RWPE1 (cell line): Measurements from ENCODE around the gene IFITM5.

Experiments used
- CTCF ChIA-PET: fragments of 350-600 bp; sonication (Branson Sonifier 250); formaldehyde crosslinking; extraction: SDS; loops from one replicate; lab custom pipeline; 2021; lab: Yijun Ruan, JAX
- POLR2A ChIA-PET: fragments of 400-600 bp; formaldehyde crosslinking; extraction: SDS; loops from one replicate; lab custom pipeline; 2020; ENCODE audit warnings: antibody characterized with exemption; ENCODE audit not compliant: low non-redundant PET; lab: Yijun Ruan, JAX
- DNase-seq: peaks from one replicate; pipeline ENCODE4 v3.0.0; 2012; ENCODE audit warnings: low spot score
- H3K27ac ChIP-seq: fragments of 450-650 bp; 2 replicates; pipeline ENCODE4 v1.5.1; 2017
- TF ChIP-seq, protein P1 (sequence below): fragments of 450-650 bp; conservative IDR thresholded peaks from 2 replicates; pipeline ENCODE4 v1.5.1; 2017; ENCODE audit warnings: low read depth, mild to moderate bottlenecking

Gene IFITM5

DNA sequence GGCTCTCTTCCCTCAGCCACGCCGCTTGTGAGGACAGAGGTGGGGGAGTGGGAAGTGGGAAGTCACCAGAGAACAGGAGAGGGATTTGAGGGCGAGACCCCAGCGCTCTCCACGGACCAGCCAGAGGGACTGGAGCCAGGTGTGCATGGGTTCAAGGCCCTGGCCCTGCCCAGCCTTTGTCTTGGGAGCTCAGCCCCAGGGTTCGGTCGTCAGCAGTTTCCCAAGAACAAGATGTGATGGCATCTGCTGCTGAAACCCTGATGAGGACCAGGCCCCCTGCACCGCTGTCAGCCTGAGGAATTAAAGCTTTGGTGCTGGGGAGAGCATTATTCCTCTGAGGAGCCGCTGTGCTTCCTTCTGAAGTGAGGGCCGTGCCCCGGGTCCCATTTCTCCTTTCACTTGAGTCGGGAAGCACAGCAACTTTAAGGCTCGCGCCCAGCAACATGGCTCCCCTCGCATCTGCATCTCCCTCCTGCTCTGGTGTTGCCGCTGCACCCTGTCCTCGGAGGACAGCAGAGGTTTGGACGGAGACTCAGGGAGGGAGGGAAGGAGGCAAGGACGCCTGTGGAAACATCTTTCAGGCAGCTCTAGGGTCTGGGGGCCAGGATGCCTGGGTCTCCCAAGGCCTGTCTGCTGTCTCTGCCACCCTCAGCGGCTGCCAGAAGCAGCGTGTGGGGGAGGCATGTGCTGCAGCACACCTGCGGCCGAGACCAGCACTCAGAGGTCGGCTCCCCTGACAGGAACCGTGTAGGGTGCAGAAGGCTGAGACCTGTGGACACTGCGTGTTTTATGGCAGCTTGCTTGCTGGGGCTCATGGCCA lies 3.8 kb downstream of the IFITM5 start:
- H3K27ac ChIP-seq: no peak overlapping the region
- CTCF ChIA-PET: no interaction called here
- POLR2A ChIA-PET: no interaction called here
- no peak for DNase-seq
- TF ChIP-seq, protein P1, sequence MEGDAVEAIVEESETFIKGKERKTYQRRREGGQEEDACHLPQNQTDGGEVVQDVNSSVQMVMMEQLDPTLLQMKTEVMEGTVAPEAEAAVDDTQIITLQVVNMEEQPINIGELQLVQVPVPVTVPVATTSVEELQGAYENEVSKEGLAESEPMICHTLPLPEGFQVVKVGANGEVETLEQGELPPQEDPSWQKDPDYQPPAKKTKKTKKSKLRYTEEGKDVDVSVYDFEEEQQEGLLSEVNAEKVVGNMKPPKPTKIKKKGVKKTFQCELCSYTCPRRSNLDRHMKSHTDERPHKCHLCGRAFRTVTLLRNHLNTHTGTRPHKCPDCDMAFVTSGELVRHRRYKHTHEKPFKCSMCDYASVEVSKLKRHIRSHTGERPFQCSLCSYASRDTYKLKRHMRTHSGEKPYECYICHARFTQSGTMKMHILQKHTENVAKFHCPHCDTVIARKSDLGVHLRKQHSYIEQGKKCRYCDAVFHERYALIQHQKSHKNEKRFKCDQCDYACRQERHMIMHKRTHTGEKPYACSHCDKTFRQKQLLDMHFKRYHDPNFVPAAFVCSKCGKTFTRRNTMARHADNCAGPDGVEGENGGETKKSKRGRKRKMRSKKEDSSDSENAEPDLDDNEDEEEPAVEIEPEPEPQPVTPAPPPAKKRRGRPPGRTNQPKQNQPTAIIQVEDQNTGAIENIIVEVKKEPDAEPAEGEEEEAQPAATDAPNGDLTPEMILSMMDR: no peak

DNA sequence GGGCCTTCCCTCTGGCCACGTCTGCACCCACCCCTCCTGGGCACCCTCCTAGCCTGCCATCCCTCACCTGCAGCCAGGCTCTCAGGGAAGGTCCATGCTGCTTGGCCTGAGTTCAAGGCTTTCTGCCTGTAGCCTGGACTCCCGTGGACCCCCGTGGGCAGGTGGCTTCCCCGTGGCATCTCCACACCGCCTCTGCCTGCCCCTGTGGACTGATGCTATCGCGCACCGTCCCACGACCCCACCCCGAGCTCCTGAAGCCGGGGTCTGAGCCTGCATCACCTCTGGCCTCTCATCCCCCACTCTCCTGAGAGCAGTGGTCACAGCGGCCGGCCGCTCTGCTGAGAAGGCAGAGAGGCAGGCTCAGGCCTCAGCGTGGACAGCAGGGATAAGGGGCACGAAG lies 4.5 kb downstream of the IFITM5 start:
- no peak overlapping the region for H3K27ac ChIP-seq
- POLR2A ChIA-PET: no interaction called here
- DNase-seq: no peak
- CTCF ChIA-PET: interaction anchor here (0.6 kb wide), 1 partner anchor 44 kb away, joined by 3 read pairs; no protein-coding TSS in a partner anchor
- TF ChIP-seq, protein P1: no peak

DNA sequence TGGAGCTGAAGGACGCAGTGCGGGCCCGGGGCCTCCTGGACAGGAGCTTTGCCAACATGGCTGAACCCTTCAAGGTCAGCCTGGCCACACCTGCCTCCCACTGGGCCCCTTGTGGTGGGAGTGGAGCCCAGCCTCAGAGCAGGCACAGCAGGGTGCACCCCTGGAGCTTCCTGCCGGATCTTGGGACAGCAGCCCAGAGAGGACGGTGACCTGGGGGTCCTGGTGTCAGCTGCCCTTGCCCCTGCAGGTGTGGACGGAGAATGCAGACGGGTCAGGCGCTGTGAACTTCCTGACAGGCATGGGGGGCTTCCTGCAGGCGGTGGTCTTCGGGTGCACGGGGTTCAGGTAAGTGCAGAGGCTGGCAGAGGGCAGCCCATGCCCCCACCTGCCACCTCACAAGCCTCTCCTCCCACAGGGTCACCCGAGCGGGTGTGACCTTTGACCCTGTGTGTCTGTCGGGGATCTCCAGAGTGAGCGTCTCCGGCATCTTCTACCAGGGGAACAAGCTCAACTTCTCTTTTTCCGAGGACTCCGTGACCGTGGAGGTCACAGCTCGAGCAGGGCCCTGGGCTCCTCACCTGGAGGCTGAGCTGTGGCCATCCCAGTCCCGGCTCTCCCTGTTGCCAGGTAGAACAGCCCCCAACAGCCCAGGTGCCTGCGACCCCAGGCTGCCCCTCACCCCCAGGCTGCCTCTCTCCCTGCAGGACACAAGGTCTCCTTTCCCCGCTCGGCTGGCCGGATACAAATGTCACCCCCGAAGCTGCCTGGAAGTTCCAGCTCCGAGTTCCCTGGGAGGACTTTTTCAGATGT lies 5.3 kb downstream of the IFITM5 start:
- TF ChIP-seq, protein P1: no peak
- DNase-seq: no peak
- CTCF ChIA-PET: interaction anchor here (0.6 kb wide), 1 partner anchor 43 kb away, joined by 3 read pairs; no protein-coding TSS in a partner anchor
- POLR2A ChIA-PET: no interaction called here
- no peak overlapping the region for H3K27ac ChIP-seq

DNA sequence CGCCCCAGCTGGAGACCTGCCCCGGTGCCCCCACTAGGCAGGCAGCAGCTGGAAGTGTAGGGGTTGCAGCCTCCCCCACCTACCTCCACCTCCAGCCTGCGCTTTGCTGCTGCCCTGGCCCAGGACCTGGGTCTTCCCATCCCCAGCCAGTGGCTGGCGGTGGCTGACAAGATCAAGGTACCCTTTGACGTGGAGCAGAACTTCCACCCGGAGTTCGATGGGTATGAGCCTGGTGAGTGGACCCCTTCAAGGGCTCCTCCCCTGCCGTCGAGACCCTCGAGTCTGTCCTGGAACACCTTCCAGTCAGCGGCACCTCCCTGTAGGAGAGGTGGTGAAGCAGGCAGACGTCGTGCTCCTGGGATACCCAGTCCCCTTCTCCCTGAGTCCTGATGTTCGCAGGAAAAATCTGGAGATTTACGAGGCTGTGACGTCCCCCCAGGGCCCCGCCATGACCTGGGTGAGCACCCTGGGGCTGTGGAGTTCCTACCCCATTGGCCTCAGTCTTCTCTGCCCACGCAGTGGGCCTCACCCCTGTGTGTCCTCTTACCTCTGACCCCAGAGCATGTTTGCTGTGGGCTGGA lies 6.0 kb downstream of the IFITM5 start:
- TF ChIP-seq, protein P1: no peak
- no peak for DNase-seq
- POLR2A ChIA-PET: no interaction called here
- CTCF ChIA-PET: no interaction called here
- H3K27ac ChIP-seq: no peak overlapping the region

DNA sequence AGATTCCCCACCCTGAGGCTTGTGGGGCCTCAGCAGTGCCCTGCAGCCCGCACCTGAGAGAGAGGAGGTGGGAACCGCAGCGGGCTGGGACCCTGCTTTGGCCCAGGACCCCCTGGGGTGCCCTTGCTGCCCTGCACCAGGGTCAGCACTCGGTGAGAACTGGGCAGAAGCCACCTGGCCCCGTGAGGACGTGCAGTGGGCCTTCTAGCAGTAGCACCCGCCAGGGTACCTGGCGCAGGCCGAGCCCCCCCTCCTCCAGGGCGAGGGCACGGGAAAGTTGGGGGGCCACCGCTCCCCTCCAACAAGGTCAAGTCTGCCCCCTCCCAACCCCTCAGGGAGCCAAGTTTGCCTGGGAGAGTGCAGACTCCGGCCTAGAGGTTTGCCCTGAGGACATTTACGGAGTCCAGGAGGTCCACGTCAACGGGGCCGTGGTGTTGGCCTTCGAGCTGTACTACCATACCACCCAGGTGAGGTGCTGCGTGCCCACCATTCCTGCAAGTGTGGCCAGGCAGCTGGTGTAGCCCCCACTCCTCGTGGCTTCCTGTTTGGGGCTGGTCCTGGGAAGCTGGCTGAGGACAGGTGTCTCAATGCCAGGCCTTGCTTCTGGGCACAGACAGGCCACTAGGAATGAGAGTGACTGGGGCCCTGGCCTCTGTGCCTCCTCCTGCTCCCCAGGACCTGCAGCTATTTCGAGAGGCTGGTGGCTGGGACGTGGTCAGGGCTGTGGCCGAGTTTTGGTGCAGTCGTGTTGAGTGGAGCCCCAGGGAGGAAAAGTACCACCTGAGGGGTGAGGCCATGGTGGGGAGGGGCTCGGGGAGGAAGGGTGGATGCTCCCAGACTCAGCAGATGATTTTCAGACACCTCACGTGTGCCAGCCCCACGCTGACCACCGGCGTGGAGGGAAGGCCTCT lies 6.9 kb downstream of the IFITM5 start:
- TF ChIP-seq, protein P1: no peak
- no peak for DNase-seq
- POLR2A ChIA-PET: no interaction called here
- CTCF ChIA-PET: no interaction called here
- H3K27ac ChIP-seq: no peak overlapping the region
